A549 (cell line): ENCODE results near the gene CFAP157. TPM values are rescaled to one million over a fixed set of nuclear protein-coding genes. Genes with fewer than 3 reads are reported as not detected.

Source experiments
- ATAC-seq, 2 experiments: fragments of 200-7000 bp in 1 of 2; fragments of >200 bp in 1 of 2; cut with Nextera tagmentation in 1 of 2; cut with Tn5 transposase in 1 of 2; 3 replicates each; pipeline versions ENCODE4 v1.8.0 to v1.9.1; 2018 to 2020; ENCODE audit warnings: mild to moderate bottlenecking in 1 of 2, moderate library complexity in 1 of 2
- CTCF ChIA-PET: fragments of 300-600 bp; sonication (Branson Sonifier 250); formaldehyde crosslinking; extraction: SDS; loops from one replicate; lab custom pipeline; 2021; ENCODE audit warnings: antibody characterized with exemption, inconsistent platforms; lab: Yijun Ruan, JAX
- POLR2A ChIA-PET: fragments of 350-600 bp; formaldehyde crosslinking; extraction: SDS; loops from one replicate; lab custom pipeline; 2021; ENCODE audit warnings: antibody characterized with exemption, inconsistent platforms; lab: Yijun Ruan, JAX
- DNase-seq, 2 experiments: peaks; one replicate each; pipeline versions ENCODE4 v3.0.0 to v3.0.0-alpha.2; 2011 to 2016; ENCODE audit warnings: low read depth in 1 of 2, low spot score in 1 of 2
- FAIRE-seq: peaks from 2 replicates; lab custom pipeline; 2011; peaks lifted over from hg19 to GRCh38; lab: Jason Lieb, UNC
- H3K27ac ChIP-seq, 2 experiments: fragments of >200 bp; sonication (Bioruptor Twin); formaldehyde crosslinking; 3 replicates each; pipeline ENCODE4 v1.5.1; 2016 to 2017
- H3K4me1 ChIP-seq: fragments of >200 bp; sonication (Bioruptor Twin); formaldehyde crosslinking; 3 replicates; pipeline ENCODE4 v1.6.1; 2016
- H3K4me2 ChIP-seq: fragments of >200 bp; sonication (Bioruptor Twin); formaldehyde crosslinking; 3 replicates; pipeline ENCODE4 v1.6.1; 2016
- H3K4me3 ChIP-seq: fragments of >200 bp; sonication (Bioruptor Twin); formaldehyde crosslinking; 3 replicates; pipeline ENCODE4 v1.5.1; 2016
- H3K9me3 ChIP-seq: fragments of >200 bp; sonication (Bioruptor Twin); formaldehyde crosslinking; 3 replicates; pipeline ENCODE4 v1.6.1; 2016
- CBX2 ChIP-seq: fragments of 200-600 bp; sonication (generic); IDR thresholded peaks from 2 replicates; pipeline ENCODE4 v1.6.1; 2016; ENCODE audit warnings: low read depth, mild to moderate bottlenecking, borderline replicate concordance
- CEBPB ChIP-seq, 2 experiments: fragments of >200 bp in 1 of 2; sonication (Bioruptor Twin) in 1 of 2; formaldehyde crosslinking in 1 of 2; IDR thresholded peaks; 2 replicates each; pipeline ENCODE4 v1.6.1; 2012 to 2016
- CHD2 ChIP-seq: fragments of 150-350 bp; IDR thresholded peaks from 2 replicates; pipeline ENCODE4 v1.6.1; 2014; ENCODE audit warnings: low read length; ENCODE audit not compliant: partially characterized antibody
- E2F6 ChIP-seq: IDR thresholded peaks from 2 replicates; pipeline ENCODE4 v1.6.1; 2012; ENCODE audit warnings: low read depth, borderline replicate concordance
- ELK1 ChIP-seq: fragments of 150-350 bp; IDR thresholded peaks from 2 replicates; pipeline ENCODE4 v1.6.1; 2014; ENCODE audit warnings: low read depth, mild to moderate bottlenecking, low read length
- ESRRA ChIP-seq: fragments of 150-350 bp; IDR thresholded peaks from 2 replicates; pipeline ENCODE4 v1.6.1; 2014; ENCODE audit warnings: mild to moderate bottlenecking, low read length, borderline replicate concordance
- FOSB ChIP-seq: fragments of 250-450 bp; sonication (Bioruptor Pico); IDR thresholded peaks from 2 replicates; pipeline ENCODE4 v1.5.0; 2020; ENCODE audit warnings: mild to moderate bottlenecking, moderate library complexity
- FOSL2 ChIP-seq, 2 experiments: fragments of 450-650 bp in 1 of 2; fragments of >200 bp in 1 of 2; sonication (Bioruptor Twin) in 1 of 2; formaldehyde crosslinking; IDR thresholded peaks; 2 replicates each; pipeline versions ENCODE4 v1.5.0 to v1.6.1; 2016 to 2020; ENCODE audit warnings: mild to moderate bottlenecking in 1 of 2, moderate library complexity in 1 of 2
- FOXS1 ChIP-seq: fragments of 250-450 bp; sonication (Bioruptor Pico); IDR thresholded peaks from 2 replicates; pipeline ENCODE4 v1.5.0; 2020; ENCODE audit warnings: mild to moderate bottlenecking, moderate library complexity
- GATA3 ChIP-seq: IDR thresholded peaks from 2 replicates; pipeline ENCODE4 v1.6.1; 2012; ENCODE audit warnings: borderline replicate concordance
- HOXB5 ChIP-seq: fragments of 250-450 bp; sonication (Bioruptor Pico); IDR thresholded peaks from 2 replicates; pipeline ENCODE4 v1.5.0; 2020; ENCODE audit warnings: mild to moderate bottlenecking, moderate library complexity
- MYC ChIP-seq: IDR thresholded peaks from 2 replicates; pipeline ENCODE4 v1.6.1; 2012; ENCODE audit warnings: mild to moderate bottlenecking, inconsistent platforms, low read length, improper control_type of control experiment, borderline replicate concordance
- POLR2A ChIP-seq: IDR thresholded peaks from 2 replicates; pipeline ENCODE4 v1.6.1; 2012; ENCODE audit warnings: mild to moderate bottlenecking, low read length
- POLR2AphosphoS2 ChIP-seq: conservative IDR thresholded peaks from 2 replicates; pipeline ENCODE4 v1.6.1; 2012; ENCODE audit warnings: low read length, improper control_type of control experiment, inconsistent platforms
- RARB ChIP-seq: fragments of 250-450 bp; sonication (Bioruptor Pico); IDR thresholded peaks from 2 replicates; pipeline ENCODE4 v1.8.0; 2021; ENCODE audit warnings: mild to moderate bottlenecking, moderate library complexity
- RFX5 ChIP-seq: fragments of 450-650 bp; IDR thresholded peaks from 2 replicates; pipeline ENCODE4 v1.7.1; 2014; ENCODE audit warnings: antibody characterized with exemption, mild to moderate bottlenecking, moderate library complexity
- ZFP36 ChIP-seq: fragments of 450-650 bp; IDR thresholded peaks from 2 replicates; pipeline ENCODE4 v1.6.1; 2014; ENCODE audit warnings: borderline replicate concordance; ENCODE audit not compliant: partially characterized antibody
- ZSCAN20 ChIP-seq: fragments of 250-450 bp; sonication (Bioruptor Pico); IDR thresholded peaks from 2 replicates; pipeline ENCODE4 v1.8.0; 2022; ENCODE audit warnings: mild to moderate bottlenecking, moderate library complexity
- WGBS: methylation state at CpG from one replicate; pipeline ENCODE4 v1.1.6; 2017; ENCODE audit errors: missing lambda C conversion rate; 5-methylcytosine and 5-hydroxymethylcytosine counted together
- polyA plus RNA-seq, 4 experiments: library from polyadenylated mRNA; depleted of rRNA in 3 of 4; stranded (reverse); fragments of >200 nt; fragmentation: RNase III in 1 of 4; extraction: RNeasy Plus Mini Kit Qiagen cat#74134 plus additional on column Dnase treatment in 1 of 4; gene quantifications; 2 replicates in 3 of 4; 3 replicates in 1 of 4; pipeline ENCODE4 v1.2.3, GENCODE V29; 2011 to 2017
- TF ChIP-seq, protein P1 (sequence below): fragments of >200 bp; sonication (Bioruptor Twin); formaldehyde crosslinking; IDR thresholded peaks from 2 replicates; pipeline ENCODE4 v1.6.1; 2016
- TF ChIP-seq, protein P2 (sequence below): fragments of 250-450 bp; sonication (Bioruptor Pico); IDR thresholded peaks from 2 replicates; pipeline ENCODE4 v1.5.0; 2021; ENCODE audit warnings: mild to moderate bottlenecking, moderate library complexity, borderline replicate concordance
- TF ChIP-seq, protein P3 (sequence below): fragments of 250-450 bp; sonication (Bioruptor Pico); IDR thresholded peaks from 2 replicates; pipeline ENCODE4 v1.5.0; 2020; ENCODE audit warnings: low read depth, mild to moderate bottlenecking, moderate library complexity

Gene CFAP157
- polyA plus RNA-seq, 2 of the 4 experiments (the other 2 are of a cell fraction): 0.04 TPM

GRCh38 chr9:127660886-127661741 is 45.7 kb upstream of the CFAP157 start (continued):
- TF ChIP-seq, protein P1, sequence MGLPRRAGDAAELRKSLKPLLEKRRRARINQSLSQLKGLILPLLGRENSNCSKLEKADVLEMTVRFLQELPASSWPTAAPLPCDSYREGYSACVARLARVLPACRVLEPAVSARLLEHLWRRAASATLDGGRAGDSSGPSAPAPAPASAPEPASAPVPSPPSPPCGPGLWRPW: no peak
- TF ChIP-seq, all 56 proteins: peak for 0

- CTCF ChIA-PET: interaction anchor here (1.0 kb wide), 2 partner anchors 11 to 207 kb away, joined by 3 read pairs; no protein-coding TSS in a partner anchor
- POLR2A ChIA-PET: no interaction called here
- 80% methylated on average over 1 of the region's 1 CpG for WGBS
- TF ChIP-seq FOSB (CRISPR knock-in tag) (no peak), ELK1 (no peak), FOXS1 (CRISPR knock-in tag) (no peak), MYC (no peak), CHD2 (no peak), CBX2 (no peak), E2F6 (no peak), ZSCAN20 (no peak), POLR2AphosphoS2 (no peak), ESRRA (no peak)
- TF ChIP-seq, protein P2, sequence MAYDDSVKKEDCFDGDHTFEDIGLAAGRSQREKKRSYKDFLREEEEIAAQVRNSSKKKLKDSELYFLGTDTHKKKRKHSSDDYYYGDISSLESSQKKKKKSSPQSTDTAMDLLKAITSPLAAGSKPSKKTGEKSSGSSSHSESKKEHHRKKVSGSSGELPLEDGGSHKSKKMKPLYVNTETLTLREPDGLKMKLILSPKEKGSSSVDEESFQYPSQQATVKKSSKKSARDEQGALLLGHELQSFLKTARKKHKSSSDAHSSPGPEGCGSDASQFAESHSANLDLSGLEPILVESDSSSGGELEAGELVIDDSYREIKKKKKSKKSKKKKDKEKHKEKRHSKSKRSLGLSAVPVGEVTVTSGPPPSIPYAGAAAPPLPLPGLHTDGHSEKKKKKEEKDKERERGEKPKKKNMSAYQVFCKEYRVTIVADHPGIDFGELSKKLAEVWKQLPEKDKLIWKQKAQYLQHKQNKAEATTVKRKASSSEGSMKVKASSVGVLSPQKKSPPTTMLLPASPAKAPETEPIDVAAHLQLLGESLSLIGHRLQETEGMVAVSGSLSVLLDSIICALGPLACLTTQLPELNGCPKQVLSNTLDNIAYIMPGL (CRISPR knock-in tag): no peak
- TF ChIP-seq, protein P3, sequence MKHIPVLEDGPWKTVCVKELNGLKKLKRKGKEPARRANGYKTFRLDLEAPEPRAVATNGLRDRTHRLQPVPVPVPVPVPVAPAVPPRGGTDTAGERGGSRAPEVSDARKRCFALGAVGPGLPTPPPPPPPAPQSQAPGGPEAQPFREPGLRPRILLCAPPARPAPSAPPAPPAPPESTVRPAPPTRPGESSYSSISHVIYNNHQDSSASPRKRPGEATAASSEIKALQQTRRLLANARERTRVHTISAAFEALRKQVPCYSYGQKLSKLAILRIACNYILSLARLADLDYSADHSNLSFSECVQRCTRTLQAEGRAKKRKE (CRISPR knock-in tag): no peak
- no peak overlapping the region for H3K4me3 ChIP-seq
- no peaks in the 10 kb centered on the region for H3K4me1 ChIP-seq
- H3K4me2 ChIP-seq: no peak overlapping the region
- ATAC-seq (no peak), FAIRE-seq (no peak), DNase-seq (no peak)
- no peaks in the 10 kb centered on the region for H3K9me3 ChIP-seq
- H3K27ac ChIP-seq: no peak overlapping the region
Measured at GRCh38 chr9:127662617-127663016, 44.2 kb upstream of the CFAP157 start.

DNA sequence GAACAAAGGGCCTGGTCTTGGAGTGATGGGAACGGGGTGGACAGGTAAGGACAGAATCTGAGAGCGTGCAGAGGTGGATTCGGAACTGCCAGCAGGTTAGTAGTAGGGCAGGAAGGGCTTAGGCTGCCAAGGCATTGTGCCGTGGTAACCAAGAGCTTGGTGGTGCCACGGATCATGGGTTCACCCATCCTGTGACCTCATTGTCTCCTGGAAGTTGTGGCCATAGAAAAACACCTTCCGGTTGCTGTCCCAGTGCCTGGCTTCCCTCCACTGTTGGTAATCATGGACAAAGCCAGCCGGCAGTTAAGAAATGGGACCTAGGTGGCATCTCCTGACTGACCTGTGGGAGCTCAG is 42.5 kb upstream of the CFAP157 start:
- 90% methylated on average over 6 of the region's 7 CpGs for WGBS
- TF ChIP-seq POLR2A: no peak
- TF ChIP-seq RARB (CRISPR knock-in tag): no peak
- no peak for TF ChIP-seq ZFP36
- no peak for TF ChIP-seq RFX5
- TF ChIP-seq FOSB (CRISPR knock-in tag): no peak
- no peak for TF ChIP-seq GATA3
- TF ChIP-seq FOSL2 (IDR thresholded peaks at IDR 0.05): no peak
- no peak for TF ChIP-seq FOSL2 (CRISPR knock-in tag; IDR thresholded peaks at IDR 0.05)
- TF ChIP-seq CEBPB (IDR thresholded peaks at IDR 0.05): no peak
- TF ChIP-seq HOXB5: no peak
- TF ChIP-seq, all 56 proteins: peak for 0
- no peak overlapping the region for H3K4me2 ChIP-seq
- FAIRE-seq (no peak), DNase-seq (no peak), ATAC-seq (no peak)
- POLR2A ChIA-PET: no interaction called here
- no peak overlapping the region for H3K27ac ChIP-seq
- no peaks in the 10 kb centered on the region for H3K9me3 ChIP-seq
- H3K4me1 ChIP-seq: no peaks in the 10 kb centered on the region
- H3K4me3 ChIP-seq: no peak overlapping the region
- CTCF ChIA-PET: interaction anchor here (0.9 to 1.7 kb wide), 4 partner anchors 19 to 224 kb away, joined by 3 to 4 read pairs (median 3); partner anchors contain the start of gene TOR2A
